GM19455 (cell line): ENCODE data around the gene FCHSD1.
A peak's percentile ranks its signal among the peaks of the same experiment; 100 is the strongest.

Experiments
- ATAC-seq: cut with Tn5 transposase; IDR thresholded peaks from one replicate; pipeline ENCODE4 v1.9.1; 2021; ENCODE audit not compliant: unreplicated experiment

Gene FCHSD1

GRCh38 chr5:141641634-141642267, 9.5 kb downstream of the FCHSD1 start:
- ATAC-seq, result no peak

DNA sequence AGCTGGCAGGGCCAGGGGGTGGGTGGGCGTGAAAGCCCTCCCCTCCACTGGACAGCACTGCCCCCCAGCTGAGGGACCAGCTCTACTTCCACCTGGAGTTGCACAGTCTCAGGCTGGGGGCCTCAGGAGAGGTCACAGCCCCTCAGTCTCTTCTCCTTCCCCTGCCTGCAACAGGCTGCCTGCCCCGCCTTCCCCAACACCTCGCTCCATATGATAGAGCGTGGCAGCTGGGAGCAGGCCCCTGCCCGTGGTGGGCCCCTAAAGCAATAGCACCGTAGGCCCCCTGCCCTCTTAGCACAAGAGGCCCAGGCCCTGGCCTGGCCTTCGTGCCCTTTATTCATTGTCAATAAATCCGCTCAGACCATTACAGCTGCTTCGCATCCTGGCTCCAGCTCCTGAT, 10.5 kb downstream of the FCHSD1 start:
- ATAC-seq, result no peak

- no peak for ATAC-seq
These were observed 11.2 kb downstream of the FCHSD1 start for GRCh38 chr5:141640051-141640415.

DNA sequence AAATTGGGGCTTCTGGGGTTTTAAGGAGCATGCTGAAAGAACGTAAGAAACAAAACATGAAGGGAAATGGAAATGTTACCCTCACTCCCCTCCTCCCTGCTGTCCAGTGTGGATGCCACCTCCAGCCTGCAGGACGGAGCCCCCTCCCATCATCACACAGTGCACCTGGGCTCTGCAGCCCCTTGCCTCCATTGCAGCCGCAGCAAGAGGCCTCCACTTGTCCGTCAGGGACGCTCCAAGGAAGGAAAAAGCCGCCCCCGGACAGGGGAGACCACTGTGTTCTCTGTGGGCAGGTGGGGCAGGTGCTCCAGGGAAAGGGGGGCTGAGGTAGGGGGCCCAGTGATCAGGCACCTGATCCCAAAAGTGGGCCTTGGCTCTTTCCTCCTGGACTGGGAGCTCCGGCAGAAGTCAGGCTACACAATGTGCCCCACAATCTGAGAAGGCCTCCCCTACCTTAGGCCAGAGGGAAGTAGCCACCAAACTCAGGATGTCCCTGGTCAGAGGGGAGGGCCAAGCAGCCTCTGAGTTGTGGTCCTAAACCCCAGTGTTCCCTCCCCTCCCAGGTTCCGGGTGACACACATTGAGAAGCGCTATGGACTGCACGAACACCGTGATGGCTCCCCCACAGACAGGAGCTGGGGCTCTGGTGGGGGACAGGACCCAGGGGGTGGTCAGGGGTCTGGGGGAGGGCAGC, 11.7 kb downstream of the FCHSD1 start:
- no peak for ATAC-seq

DNA sequence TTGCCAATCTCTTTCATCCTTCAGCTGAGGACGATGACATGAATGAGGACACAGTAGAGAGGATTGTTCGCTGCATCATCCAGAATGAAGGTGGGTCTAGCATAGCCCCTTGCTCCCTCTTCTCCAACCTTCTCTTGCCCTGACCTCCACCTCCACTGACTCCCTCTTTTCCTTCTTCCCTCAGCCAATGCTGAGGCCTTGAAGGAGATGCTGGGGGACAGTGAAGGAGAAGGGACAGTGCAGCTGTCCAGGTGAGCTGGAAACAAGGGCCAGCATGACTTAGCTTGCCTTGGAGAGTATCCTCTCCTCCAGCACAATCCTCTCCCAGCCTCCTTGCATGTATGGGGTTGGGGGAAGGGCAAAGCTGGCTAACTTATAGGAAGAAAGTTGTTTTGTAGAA, 12.4 kb downstream of the FCHSD1 start:
- no peak for ATAC-seq

- ATAC-seq, result no peak
These were observed 13.3 kb downstream of the FCHSD1 start for GRCh38 chr5:141637767-141638419.

DNA sequence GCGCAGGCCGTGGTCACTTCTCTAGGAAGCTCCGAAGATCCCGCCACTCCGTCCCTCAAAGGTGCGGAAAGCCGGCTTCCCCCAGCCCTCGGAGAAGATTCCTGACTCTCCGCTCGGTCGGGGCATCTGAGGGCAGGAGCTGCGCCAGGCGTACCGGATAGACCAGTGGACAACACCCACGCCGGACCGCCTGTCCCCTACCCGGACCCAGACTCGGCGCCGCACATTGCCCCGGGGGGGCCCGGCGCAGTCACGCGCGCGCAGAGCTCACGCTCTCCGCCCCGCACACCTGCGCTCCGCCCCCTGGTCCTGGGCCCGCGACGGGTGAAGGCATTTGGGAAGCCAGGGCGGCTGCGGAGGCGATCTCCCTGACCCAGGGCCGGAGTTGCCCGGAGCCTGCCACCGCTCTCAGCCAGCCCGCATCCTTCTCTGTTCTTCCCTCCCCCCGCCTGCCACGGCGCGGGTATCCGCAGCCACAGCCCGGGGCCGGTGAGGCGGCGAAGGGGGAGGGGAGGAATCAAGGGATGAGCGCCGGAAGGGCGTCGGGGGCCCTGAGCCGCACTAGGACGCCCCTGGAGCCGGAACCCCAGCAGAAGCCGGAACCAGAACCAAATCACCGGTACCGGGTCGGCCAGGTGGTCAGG, 14.0 kb downstream of the FCHSD1 start:
- peak; percentile 36 for ATAC-seq

DNA sequence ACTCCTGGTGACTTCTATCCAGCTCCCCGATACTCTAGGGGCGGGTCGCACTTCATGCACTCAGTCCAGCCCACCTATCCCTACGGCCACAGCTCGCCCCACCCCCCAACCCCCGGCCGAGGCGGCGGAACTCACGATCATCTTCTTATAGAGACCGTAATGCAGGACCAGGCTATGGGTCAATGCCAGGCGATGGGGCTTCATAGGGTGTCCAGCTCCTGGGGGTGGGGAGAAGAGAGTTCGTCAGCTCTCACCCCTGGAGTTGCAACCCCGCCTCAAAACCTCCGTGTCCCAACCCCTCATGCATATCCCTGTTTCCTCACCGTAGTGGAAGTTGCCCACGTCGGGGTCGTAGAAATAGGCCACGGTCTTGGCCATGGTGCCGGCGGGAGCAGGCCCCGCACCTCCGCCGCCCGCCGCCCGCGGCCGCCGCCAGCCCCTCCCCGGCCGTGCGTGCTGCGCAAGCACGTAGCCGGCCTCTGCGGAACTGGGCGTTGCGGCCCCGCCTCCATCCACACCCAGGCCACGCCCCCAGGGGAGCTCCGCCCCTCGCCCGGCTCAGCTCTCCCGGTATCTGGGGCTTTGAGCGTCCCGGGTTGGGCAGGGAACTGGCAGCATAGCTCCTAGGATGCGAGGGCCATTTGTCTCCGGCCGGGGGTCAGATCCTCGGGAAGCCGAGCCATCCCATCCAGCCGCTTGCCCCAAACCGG, 14.7 kb downstream of the FCHSD1 start, which contains the start of the genes HDAC3 and RELL2:
HDAC3 (minus strand) TSS at position 437 of the 710 bp plus-strand sequence; CDS start at position 378, 59 bp downstream.
RELL2 (plus strand) TSS at position 585 of the 710 bp plus-strand sequence. CDS start 1,229 bp downstream, outside the sequence.
- ATAC-seq, result peak; percentile 74

- ATAC-seq, result no peak
These were observed 15.2 kb downstream of the FCHSD1 start for GRCh38 chr5:141636106-141636412.

GRCh38 chr5:141635646-141636045, 15.6 kb downstream of the FCHSD1 start:
- no peak for ATAC-seq

GRCh38 chr5:141634720-141635119, 16.5 kb downstream of the FCHSD1 start:
- no peak for ATAC-seq

GRCh38 chr5:141633871-141634561, 17.2 kb downstream of the FCHSD1 start:
- peak; percentile 54 for ATAC-seq

DNA sequence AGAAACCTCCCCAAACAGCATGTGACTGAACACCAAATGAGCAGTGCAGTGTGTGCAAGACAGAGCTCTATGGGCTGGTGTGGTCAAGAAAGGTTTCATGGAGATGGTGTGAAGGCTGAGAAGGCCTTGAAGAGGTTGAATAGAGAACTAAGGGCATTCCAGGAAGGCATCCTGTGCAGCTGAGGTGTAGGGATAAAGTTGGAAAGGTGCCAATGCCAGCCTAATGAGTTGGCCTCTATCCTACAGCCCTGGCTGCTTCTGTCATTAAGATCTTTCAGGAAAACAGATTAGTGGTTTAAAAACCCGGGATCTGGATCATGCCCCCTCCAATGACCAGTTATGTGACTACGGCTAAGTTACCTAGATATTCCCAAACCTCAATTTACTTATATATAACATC, 18.6 kb downstream of the FCHSD1 start:
- ATAC-seq, result no peak

- ATAC-seq, result no peak
These were observed 20.6 kb downstream of the FCHSD1 start for GRCh38 chr5:141630570-141631140.

DNA sequence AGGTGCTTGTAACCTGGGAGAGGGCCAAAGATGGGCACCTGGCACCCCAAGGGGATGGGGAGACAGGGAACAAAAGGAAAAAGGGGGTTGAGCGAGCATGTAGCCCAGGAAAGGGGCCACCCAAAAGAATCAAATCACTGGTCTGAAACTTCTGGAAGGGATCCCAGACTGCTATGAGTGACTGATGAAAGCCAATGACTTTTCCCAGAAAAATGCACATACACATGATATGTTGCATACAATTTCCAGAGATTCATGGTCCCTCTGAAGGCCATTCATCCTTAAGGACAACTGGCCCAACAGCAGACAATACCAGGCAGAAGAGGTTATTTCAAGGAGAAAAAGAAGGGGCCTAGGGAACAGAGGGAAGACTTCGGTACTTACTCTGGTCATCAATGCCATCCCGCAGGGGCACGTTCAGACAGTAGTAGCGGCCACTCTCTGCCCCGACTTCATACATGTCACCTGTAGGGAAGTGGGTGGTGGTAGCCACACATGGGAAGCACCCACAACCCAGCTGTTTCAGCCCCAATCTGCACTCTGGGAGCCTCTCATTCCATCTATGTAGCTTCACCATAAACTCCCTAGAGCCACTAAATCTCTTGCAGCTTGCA, 22.9 kb downstream of the FCHSD1 start:
- no peak for ATAC-seq

- ATAC-seq, result no peak
These were observed 27.6 kb downstream of the FCHSD1 start for GRCh38 chr5:141623611-141624010.

- ATAC-seq, result peak; percentile 40
These were observed 28.0 kb downstream of the FCHSD1 start for GRCh38 chr5:141623186-141623585.

- ATAC-seq, result peak; percentile 80
These were observed 32.2 kb downstream of the FCHSD1 start, which contains the start of gene DIAPH1 for GRCh38 chr5:141618804-141619554. TSS of gene DIAPH1 (minus strand) at chr5:141619000. CDS start at chr5:141618914, 86 bp downstream.
